ENCODE results near the gene PSME3.

DNA sequence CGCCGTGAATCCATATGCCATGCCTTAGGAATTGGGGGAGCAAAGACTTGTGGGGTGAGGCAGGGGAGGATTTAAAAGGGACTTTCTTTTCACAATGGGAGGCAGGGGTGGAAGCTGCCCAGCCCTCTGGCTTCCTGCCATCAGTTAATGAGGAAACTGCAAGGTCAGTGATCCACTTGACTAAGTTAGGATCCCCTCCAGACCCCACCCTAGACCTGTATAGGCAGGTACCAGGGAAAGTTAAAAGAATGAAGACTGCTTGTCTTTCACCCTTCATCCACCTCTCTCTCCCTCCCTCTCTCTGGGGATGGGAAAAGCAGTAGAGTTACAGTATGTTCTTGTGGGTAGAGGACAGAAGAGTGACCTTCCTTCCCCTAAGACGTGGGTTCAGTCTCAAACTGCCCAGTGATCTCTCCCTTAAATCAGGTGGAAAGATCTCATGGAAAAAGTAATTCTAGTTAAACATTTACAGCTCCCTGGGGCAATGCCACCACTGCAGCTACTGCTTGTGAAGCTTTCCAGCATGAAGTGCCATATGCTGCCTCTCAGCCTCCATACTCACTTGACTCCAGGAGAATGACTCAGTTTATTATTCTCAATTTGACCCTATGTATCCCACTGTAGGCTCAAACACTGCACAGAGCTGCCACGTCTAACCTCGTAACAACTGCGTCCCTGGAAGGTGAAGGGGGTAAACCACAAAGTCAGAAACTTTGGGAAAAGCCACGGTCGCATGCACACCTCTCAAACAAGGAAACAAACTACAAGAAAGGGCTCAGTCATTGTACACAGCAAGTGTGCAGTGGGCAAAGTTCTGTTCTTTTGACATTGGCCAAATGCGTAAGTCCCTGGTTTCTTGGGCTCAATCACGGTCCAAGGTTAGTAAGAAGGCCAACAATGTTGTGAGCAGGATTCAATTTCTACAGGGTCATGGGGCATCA, 35.9 kb upstream of the PSME3 start:
- TF ChIP-seq CTCF (IDR thresholded peaks at IDR 0.05): no peak
- no peak for TF ChIP-seq POLR2A (IDR thresholded peaks at IDR 0.05)

Data from heart left ventricle (tissue), 13 donors.